Measurements from ENCODE around the gene SERPINC1.
"Not testable (repeated sequence)": the region's sequence is repeated elsewhere in the genome, so short reads cannot be mapped to it uniquely, and the experiment has no call there.

Gene SERPINC1

GRCh38 chr1:173862769-173863223, 54.3 kb downstream of the SERPINC1 start:
- peak overlapping the region; percentile 82 for H3K27ac ChIP-seq (ENCODE audit: low read length)
- H3K9ac ChIP-seq (ENCODE audit: low read length): no peak overlapping the region
- TF ChIP-seq CTCF (IDR thresholded peaks at IDR 0.05; ENCODE audit: low read depth, low read length): no peak
- TF ChIP-seq EZH2phosphoT487 (IDR thresholded peaks at IDR 0.05; ENCODE audit: low read depth): no peak
- H3K9me3 ChIP-seq (ENCODE audit: insufficient read depth, low read length): no peaks in the 10 kb centered on the region
- H3K4me3 ChIP-seq (ENCODE audit: low read length): no peak overlapping the region
- peaks cover 33% of the 10 kb centered on the region for H3K79me2 ChIP-seq (ENCODE audit: low read length)
- H4K20me1 ChIP-seq (ENCODE audit: insufficient read depth, low read length): peaks cover 43% of the 10 kb centered on the region
- peaks cover 63% of the 10 kb centered on the region for H3K36me3 ChIP-seq (replicated peaks; ENCODE audit: low read depth, low read length)
- H3K4me2 ChIP-seq (ENCODE audit: low read length): no peak overlapping the region
- H3K4me1 ChIP-seq (ENCODE audit: low read length): peaks cover 37% of the 10 kb centered on the region
- H2AFZ ChIP-seq (ENCODE audit: low read depth, low read length): no peak overlapping the region
- H3K27me3 ChIP-seq (ENCODE audit: low read depth, low read length): no peaks in the 10 kb centered on the region

DNA sequence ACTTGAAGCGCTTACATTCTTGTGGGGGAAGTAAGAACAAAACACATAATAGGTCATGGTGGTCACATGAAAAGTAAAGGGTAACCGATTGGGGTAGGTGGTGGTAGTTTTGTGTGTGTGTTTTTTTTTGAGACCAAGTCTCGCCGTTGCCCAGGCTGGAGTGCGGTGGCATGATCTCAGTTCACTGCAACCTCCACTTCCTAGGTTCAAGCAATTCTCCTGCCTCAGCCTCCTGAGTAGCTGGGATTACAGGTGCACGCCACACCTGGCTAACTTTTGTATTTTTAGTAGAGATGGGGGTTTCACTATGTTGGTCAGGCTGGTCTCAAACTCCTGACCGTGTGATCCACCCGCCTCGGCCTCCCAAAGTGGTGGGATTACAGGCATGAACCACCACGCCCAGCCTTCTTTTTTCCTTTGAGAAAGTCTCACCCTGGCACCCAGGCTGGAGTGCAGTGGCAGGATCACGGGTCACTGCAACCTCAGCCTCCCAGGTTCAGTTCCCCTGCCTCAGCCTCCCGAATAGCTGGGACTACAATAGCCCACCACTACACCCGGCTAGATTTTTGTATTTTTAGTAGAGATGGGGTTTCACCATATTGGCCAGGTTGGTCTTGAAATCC, 54.9 kb downstream of the SERPINC1 start:
- not testable (repeated sequence) for H3K4me3 ChIP-seq (ENCODE audit: low read length); H2AFZ ChIP-seq (ENCODE audit: low read depth, low read length); H3K27me3 ChIP-seq (ENCODE audit: low read depth, low read length); H3K9me3 ChIP-seq (ENCODE audit: insufficient read depth, low read length); H3K9ac ChIP-seq (ENCODE audit: low read length); H3K4me2 ChIP-seq (ENCODE audit: low read length)
- peak overlapping the region; percentile 82 for H3K27ac ChIP-seq (ENCODE audit: low read length)
- peaks cover 28% of the 10 kb centered on the region for H3K79me2 ChIP-seq (ENCODE audit: low read length)
- peaks cover 64% of the 10 kb centered on the region for H3K36me3 ChIP-seq (replicated peaks; ENCODE audit: low read depth, low read length)
- peaks cover 37% of the 10 kb centered on the region for H3K4me1 ChIP-seq (ENCODE audit: low read length)
- peaks cover 43% of the 10 kb centered on the region for H4K20me1 ChIP-seq (ENCODE audit: insufficient read depth, low read length)

GRCh38 chr1:173861731-173862145, 55.4 kb downstream of the SERPINC1 start:
- Histone ChIP-seq H3K9me3 (ENCODE audit: insufficient read depth, low read length) (no peaks in the 10 kb centered on the region), H3K4me1 (ENCODE audit: low read length) (peaks cover 36% of the 10 kb centered on the region), H3K4me2 (ENCODE audit: low read length) (no peak overlapping the region), H3K4me3 (ENCODE audit: low read length) (no peak overlapping the region), H3K27ac (ENCODE audit: low read length) (peak overlapping the region; percentile 82), H3K27me3 (ENCODE audit: low read depth, low read length) (no peaks in the 10 kb centered on the region), H3K36me3 (replicated peaks; ENCODE audit: low read depth, low read length) (peaks cover 62% of the 10 kb centered on the region), H3K9ac (ENCODE audit: low read length) (no peak overlapping the region), H2AFZ (ENCODE audit: low read depth, low read length) (no peak overlapping the region), H4K20me1 (ENCODE audit: insufficient read depth, low read length) (peaks cover 40% of the 10 kb centered on the region), H3K79me2 (ENCODE audit: low read length) (peaks cover 23% of the 10 kb centered on the region)
- TF ChIP-seq EZH2phosphoT487 (IDR thresholded peaks at IDR 0.05; ENCODE audit: low read depth) (no peak), CTCF (IDR thresholded peaks at IDR 0.05; ENCODE audit: low read depth, low read length) (no peak)

GRCh38 chr1:173860065-173860464, 57.1 kb downstream of the SERPINC1 start:
- Histone ChIP-seq H3K4me2 (ENCODE audit: low read length) (no peak overlapping the region), H3K27me3 (ENCODE audit: low read depth, low read length) (no peaks in the 10 kb centered on the region), H3K36me3 (replicated peaks; ENCODE audit: low read depth, low read length) (peaks cover 57% of the 10 kb centered on the region), H3K4me1 (ENCODE audit: low read length) (peaks cover 20% of the 10 kb centered on the region), H2AFZ (ENCODE audit: low read depth, low read length) (no peak overlapping the region), H3K27ac (ENCODE audit: low read length) (peak overlapping the region; percentile 11; the same call in 1 of the 2 replicates), H3K9me3 (ENCODE audit: insufficient read depth, low read length) (no peaks in the 10 kb centered on the region), H3K9ac (ENCODE audit: low read length) (no peak overlapping the region), H3K79me2 (ENCODE audit: low read length) (peaks cover 6% of the 10 kb centered on the region), H4K20me1 (ENCODE audit: insufficient read depth, low read length) (peaks cover 23% of the 10 kb centered on the region), H3K4me3 (ENCODE audit: low read length) (no peak overlapping the region)
- TF ChIP-seq CTCF (IDR thresholded peaks at IDR 0.05; ENCODE audit: low read depth, low read length) (no peak), EZH2phosphoT487 (IDR thresholded peaks at IDR 0.05; ENCODE audit: low read depth) (no peak)

DNA sequence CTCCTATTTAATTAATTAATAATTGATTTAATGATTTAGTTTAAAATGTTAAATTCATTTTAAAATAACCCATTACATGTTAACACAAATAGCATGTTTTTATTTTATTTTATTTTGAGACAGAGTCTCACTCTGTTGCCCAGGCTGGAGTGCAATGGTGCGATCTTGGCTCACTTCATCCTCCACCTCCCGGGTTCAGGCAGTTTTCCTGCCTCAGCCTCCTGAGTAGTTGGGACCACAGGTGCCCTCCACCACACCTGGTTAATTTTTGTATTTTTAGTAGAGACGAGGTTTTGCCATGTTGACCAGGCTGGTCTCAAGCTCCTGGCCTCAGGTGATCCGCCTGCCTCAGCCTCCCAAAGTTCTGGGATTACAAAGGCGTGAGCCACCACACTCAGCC, 57.6 kb downstream of the SERPINC1 start:
- Histone ChIP-seq H3K4me1 (ENCODE audit: low read length) (peaks cover 14% of the 10 kb centered on the region), H4K20me1 (ENCODE audit: insufficient read depth, low read length) (peaks cover 18% of the 10 kb centered on the region), H3K36me3 (replicated peaks; ENCODE audit: low read depth, low read length) (peaks cover 54% of the 10 kb centered on the region)
- not testable (repeated sequence) for H3K79me2 ChIP-seq (ENCODE audit: low read length); H3K9ac ChIP-seq (ENCODE audit: low read length); H3K4me2 ChIP-seq (ENCODE audit: low read length); H3K27ac ChIP-seq (ENCODE audit: low read length); H3K27me3 ChIP-seq (ENCODE audit: low read depth, low read length); H2AFZ ChIP-seq (ENCODE audit: low read depth, low read length); H3K4me3 ChIP-seq (ENCODE audit: low read length); H3K9me3 ChIP-seq (ENCODE audit: insufficient read depth, low read length)
